ENCODE measurements around the gene GRB10. TPM values are rescaled to one million over a fixed set of nuclear protein-coding genes. Genes with fewer than 3 reads are reported as not detected.

The GRB10 gene
- polyA plus RNA-seq, 3 donors: 1.3 to 3.1 (median 1.5) TPM

DNA sequence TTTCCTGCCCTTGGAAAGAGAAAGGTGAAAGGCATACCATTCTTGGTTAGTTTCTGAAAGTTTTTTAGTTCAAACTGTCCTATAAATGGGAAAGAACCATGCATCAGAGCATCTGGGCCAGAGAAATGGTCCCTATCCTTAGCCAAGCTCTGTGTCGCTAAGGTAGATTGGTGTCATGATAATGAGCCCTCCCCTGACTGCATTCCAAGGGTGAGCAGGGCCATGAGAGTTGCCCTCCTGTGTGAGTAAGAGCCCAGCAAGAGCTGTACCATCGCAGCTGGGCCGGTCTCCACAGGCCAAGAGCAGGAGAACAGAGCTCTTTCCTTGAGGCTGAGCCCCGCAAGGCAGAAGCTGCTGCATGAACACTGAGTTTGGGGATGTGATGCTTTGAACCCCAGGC is 30.3 kb downstream of the GRB10 start:
- no peaks in the 10 kb centered on the region for H3K36me3 Mint-ChIP-seq
- no peak for DNase-seq

DNA sequence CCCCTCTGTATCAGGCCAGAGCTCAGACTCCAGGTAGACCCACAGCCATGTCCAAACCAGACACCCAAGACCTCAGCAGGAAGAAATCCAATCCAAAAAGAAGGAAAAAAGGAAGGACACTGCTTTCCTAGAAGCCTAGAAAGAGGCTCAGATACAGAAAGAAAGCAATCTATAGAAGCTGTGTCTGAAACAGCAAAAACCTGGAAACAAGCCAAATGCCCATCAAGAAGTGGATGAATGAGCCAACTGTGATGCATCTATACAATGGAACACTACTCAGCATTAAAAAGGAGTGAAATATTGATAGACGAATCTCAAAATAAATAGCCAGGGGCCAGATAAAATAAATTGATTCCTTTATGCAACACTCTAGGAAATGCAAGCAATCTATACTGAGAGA is 31.6 kb downstream of the GRB10 start:
- no peak overlapping the region for H3K9ac ChIP-seq (ENCODE audit: insufficient read depth, low read length, poor library complexity, severe bottlenecking)
- Mint-ChIP-seq H3K27me3 (ENCODE audit: low read depth in 3 of 3) (peaks cover 0 to 3% (median 0%) of the 10 kb centered on the region in 3 donors), H3K4me1 (no peaks in the 10 kb centered on the region), H3K36me3 (no peaks in the 10 kb centered on the region), H3K27ac (no peak overlapping the region), H3K4me3 (no peak overlapping the region), H3K9me3 (no peaks in the 10 kb centered on the region)
- no peaks in the 10 kb centered on the region for H4K20me1 ChIP-seq (ENCODE audit: insufficient read depth, low read length)
- H3K27ac ChIP-seq (ENCODE audit: low read depth in 1 of 2, low read length in 2 of 2): no peak overlapping the region
- no peak for DNase-seq
- no peaks in the 10 kb centered on the region for H3K4me1 ChIP-seq (ENCODE audit: control insufficient read depth in 1 of 2, insufficient read depth in 2 of 2, low read length in 2 of 2)
- intact Hi-C loops (cut with micrococcal nuclease): no loop called here
- H3K79me2 ChIP-seq (ENCODE audit: insufficient read depth, low read length): no peaks in the 10 kb centered on the region
- no peaks in the 10 kb centered on the region for H3K36me3 ChIP-seq (replicated peaks in 1 of 2; ENCODE audit: control insufficient read depth in 1 of 2, insufficient read depth in 2 of 2, low read length in 2 of 2)
- no peak overlapping the region for H2AFZ ChIP-seq (ENCODE audit: insufficient read depth, low read depth, low read length, poor library complexity, severe bottlenecking)
- no peak overlapping the region for H3K4me3 ChIP-seq (replicated peaks in 1 of 3; ENCODE audit: low read depth in 2 of 3, low read length in 3 of 3)
- H3K4me2 ChIP-seq (replicated peaks; ENCODE audit: extremely low read depth, low read length, poor library complexity, severe bottlenecking): no peak overlapping the region
- no CpG with 5 or more reads among the region's 1 CpG for WGBS (ENCODE audit: insufficient coverage)
- no peaks in the 10 kb centered on the region for H3K27me3 ChIP-seq (ENCODE audit: control insufficient read depth in 2 of 2, insufficient read depth in 2 of 2, low read length in 2 of 2)
- no peaks in the 10 kb centered on the region for H3K9me3 ChIP-seq (replicated peaks in 1 of 2; ENCODE audit: control insufficient read depth in 1 of 2, insufficient read depth in 1 of 2, low read length in 2 of 2)
- TF ChIP-seq, protein P1, sequence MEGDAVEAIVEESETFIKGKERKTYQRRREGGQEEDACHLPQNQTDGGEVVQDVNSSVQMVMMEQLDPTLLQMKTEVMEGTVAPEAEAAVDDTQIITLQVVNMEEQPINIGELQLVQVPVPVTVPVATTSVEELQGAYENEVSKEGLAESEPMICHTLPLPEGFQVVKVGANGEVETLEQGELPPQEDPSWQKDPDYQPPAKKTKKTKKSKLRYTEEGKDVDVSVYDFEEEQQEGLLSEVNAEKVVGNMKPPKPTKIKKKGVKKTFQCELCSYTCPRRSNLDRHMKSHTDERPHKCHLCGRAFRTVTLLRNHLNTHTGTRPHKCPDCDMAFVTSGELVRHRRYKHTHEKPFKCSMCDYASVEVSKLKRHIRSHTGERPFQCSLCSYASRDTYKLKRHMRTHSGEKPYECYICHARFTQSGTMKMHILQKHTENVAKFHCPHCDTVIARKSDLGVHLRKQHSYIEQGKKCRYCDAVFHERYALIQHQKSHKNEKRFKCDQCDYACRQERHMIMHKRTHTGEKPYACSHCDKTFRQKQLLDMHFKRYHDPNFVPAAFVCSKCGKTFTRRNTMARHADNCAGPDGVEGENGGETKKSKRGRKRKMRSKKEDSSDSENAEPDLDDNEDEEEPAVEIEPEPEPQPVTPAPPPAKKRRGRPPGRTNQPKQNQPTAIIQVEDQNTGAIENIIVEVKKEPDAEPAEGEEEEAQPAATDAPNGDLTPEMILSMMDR (IDR thresholded peaks at IDR 0.05): no peak

More for the DNA sequence above, 30.3 kb downstream of the GRB10 start:
- TF ChIP-seq, protein P1 (IDR thresholded peaks at IDR 0.05): no peak
- no peak overlapping the region for H3K4me3 Mint-ChIP-seq
- Histone ChIP-seq H3K9me3 (replicated peaks in 1 of 2; ENCODE audit: control insufficient read depth in 1 of 2, insufficient read depth in 1 of 2, low read length in 2 of 2) (no peaks in the 10 kb centered on the region), H3K27me3 (ENCODE audit: control insufficient read depth in 2 of 2, insufficient read depth in 2 of 2, low read length in 2 of 2) (no peaks in the 10 kb centered on the region), H3K4me3 (replicated peaks in 1 of 3; ENCODE audit: low read depth in 2 of 3, low read length in 3 of 3) (no peak overlapping the region), H4K20me1 (ENCODE audit: insufficient read depth, low read length) (no peaks in the 10 kb centered on the region), H3K4me1 (ENCODE audit: control insufficient read depth in 1 of 2, insufficient read depth in 2 of 2, low read length in 2 of 2) (no peaks in the 10 kb centered on the region), H3K4me2 (replicated peaks; ENCODE audit: extremely low read depth, low read length, poor library complexity, severe bottlenecking) (no peak overlapping the region), H3K79me2 (ENCODE audit: insufficient read depth, low read length) (no peaks in the 10 kb centered on the region), H3K36me3 (replicated peaks in 1 of 2; ENCODE audit: control insufficient read depth in 1 of 2, insufficient read depth in 2 of 2, low read length in 2 of 2) (no peaks in the 10 kb centered on the region), H3K27ac (ENCODE audit: low read depth in 1 of 2, low read length in 2 of 2) (no peak overlapping the region), H2AFZ (ENCODE audit: insufficient read depth, low read depth, low read length, poor library complexity, severe bottlenecking) (no peak overlapping the region), H3K9ac (ENCODE audit: insufficient read depth, low read length, poor library complexity, severe bottlenecking) (no peak overlapping the region)
- intact Hi-C loops (cut with micrococcal nuclease): no loop called here
- no peaks in the 10 kb centered on the region for H3K4me1 Mint-ChIP-seq
- H3K27ac Mint-ChIP-seq: no peak overlapping the region
- 100% methylated on average over 3 of the region's 4 CpGs for WGBS (ENCODE audit: insufficient coverage)
- peaks cover 0 to 3% (median 0%) of the 10 kb centered on the region in 3 donors for H3K27me3 Mint-ChIP-seq (ENCODE audit: low read depth in 3 of 3)
- H3K9me3 Mint-ChIP-seq: no peaks in the 10 kb centered on the region

All from CD14-positive monocyte (primary cell).